ENCODE data around the gene NOL9. TPM values are rescaled to one million over a fixed set of nuclear protein-coding genes. Genes with fewer than 3 reads are reported as not detected.

The NOL9 gene
- total RNA-seq, 4 donors from 2014 or later: 14.3 to 24.3 (median 15.3) TPM

- TF ChIP-seq, protein P1, sequence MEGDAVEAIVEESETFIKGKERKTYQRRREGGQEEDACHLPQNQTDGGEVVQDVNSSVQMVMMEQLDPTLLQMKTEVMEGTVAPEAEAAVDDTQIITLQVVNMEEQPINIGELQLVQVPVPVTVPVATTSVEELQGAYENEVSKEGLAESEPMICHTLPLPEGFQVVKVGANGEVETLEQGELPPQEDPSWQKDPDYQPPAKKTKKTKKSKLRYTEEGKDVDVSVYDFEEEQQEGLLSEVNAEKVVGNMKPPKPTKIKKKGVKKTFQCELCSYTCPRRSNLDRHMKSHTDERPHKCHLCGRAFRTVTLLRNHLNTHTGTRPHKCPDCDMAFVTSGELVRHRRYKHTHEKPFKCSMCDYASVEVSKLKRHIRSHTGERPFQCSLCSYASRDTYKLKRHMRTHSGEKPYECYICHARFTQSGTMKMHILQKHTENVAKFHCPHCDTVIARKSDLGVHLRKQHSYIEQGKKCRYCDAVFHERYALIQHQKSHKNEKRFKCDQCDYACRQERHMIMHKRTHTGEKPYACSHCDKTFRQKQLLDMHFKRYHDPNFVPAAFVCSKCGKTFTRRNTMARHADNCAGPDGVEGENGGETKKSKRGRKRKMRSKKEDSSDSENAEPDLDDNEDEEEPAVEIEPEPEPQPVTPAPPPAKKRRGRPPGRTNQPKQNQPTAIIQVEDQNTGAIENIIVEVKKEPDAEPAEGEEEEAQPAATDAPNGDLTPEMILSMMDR (IDR thresholded peaks at IDR 0.05; ENCODE audit: low read depth): no peak
Measured at GRCh38 chr1:6481820-6482219, 72.5 kb downstream of the NOL9 start.

GRCh38 chr1:6477039-6477820, 77.1 kb downstream of the NOL9 start:
- TF ChIP-seq, protein P1 (IDR thresholded peaks at IDR 0.05; ENCODE audit: low read depth): no peak

DNA sequence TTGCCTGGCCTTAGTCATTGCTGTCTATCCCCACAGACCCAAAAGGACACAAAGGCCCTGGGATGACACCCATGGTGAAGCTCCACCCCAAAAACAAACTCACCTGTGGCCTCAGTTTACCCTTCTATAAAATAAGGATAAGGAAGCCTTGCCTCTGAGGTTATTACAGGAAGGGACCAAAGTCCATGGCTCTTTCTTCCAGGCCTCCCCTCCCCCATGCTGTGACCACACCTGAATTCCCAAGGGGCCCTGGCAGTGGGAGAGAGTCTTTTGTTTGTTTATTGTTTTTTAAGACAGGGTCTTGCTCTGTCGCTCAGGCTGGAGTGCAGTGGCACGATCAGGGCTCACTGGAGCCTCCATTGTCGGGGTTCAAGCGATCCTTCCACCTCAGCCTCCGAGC, 77.8 kb downstream of the NOL9 start:
- TF ChIP-seq, protein P1 (IDR thresholded peaks at IDR 0.05; ENCODE audit: low read depth): no peak

DNA sequence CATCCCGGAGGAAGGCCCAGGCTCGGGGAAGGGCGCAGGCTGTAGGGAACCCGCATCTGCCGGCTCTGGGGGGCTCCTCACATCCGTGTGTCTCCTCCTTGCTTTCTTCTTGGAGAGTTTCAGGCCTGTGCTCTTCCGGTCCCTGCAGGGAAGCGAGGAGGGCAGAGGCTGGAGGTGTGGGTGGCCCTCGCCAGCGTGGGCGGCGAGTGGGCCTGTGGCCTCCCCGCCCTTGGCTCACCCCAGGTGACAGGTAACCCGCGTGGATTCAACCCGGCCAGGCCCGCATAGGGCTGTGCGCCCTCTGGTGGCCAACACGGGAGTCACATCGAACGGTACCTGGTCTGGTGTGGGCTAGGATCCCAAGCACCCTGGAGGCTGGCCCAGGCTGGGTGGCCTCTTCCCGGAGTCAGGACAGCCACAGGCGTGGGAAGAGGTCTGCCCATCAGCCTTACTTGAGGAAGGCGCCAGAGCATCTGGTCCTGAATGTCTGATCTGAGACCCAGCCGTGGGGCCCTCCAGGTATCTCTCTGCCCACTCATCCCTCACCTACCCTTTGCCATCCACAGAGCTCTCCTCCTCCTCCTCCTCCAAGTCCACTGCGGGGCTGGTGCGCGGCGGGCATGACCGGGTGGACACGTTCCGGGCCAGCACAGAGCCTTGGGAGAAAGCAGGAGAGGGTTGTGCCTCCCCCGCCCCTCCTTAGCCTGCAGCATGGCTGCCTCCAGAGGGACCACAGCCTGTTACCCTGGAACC, 78.8 kb downstream of the NOL9 start:
- TF ChIP-seq, protein P1 (IDR thresholded peaks at IDR 0.05; ENCODE audit: low read depth): no peak

DNA sequence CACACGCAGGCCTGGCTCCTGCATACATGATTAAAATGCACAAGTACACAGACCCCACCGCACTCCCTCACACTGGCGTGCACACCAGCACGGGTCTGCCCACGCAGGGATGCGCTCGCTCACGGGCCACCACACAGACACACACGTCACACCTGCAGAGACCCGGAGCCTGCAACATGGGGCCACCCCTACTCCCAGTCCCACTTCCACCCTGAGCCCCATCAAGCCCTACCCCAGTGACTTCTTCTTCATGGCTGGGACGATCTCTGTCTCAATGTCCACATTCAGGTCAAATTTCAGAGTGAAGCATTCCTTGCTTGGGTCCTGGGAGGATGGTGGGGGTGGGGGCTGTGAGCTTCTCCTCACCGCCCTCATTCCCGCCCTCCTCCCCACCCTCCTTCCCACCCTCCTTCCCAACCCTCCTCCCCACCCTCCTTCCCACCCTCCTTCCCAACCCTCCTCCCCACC, 79.5 kb downstream of the NOL9 start:
- TF ChIP-seq, protein P1 (IDR thresholded peaks at IDR 0.05; ENCODE audit: low read depth): no peak

DNA sequence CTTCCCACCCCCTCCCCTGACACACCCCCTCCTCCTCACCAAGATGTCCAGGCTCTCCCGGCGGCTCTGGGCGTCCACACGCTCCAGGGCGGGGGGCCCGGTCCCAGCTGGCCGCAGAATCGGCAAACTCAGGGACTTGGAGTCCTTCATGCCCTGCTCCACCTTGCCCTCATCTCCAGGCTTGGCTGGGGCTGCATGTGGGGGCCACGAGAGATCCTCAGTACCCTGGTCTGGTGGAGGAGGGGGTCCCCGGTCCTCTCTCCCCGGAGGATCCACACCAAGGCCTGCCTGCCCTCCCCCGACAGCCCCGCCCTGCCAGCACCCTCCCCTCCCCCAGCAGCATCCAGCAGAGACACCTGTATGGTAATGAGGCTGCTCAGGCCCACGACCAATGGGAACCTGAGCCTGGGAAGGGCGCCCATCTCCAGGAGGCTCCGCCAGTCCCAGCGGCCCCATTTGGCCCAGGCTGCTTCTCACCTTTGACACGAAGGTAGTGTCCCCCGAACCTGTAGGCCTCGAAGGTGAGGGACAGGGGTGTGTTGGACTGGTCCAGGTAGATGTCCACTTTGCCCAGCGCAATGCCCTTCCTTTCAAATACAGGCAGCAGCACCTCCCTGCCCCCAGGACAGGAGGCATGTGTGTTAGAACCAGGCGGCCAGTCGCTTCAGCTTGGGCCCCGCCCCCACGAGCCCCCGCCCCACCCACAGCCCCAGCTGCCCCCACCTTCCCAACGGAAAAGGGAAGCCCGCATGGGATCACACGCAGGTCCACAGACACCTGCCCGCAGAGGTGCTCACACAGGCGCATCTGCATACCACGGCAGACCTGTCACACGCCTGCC, 80.1 kb downstream of the NOL9 start:
- TF ChIP-seq, protein P1 (IDR thresholded peaks at IDR 0.05; ENCODE audit: low read depth): no peak

Data from subcutaneous adipose tissue (tissue), 4 donors.